Heart right ventricle (tissue), 16 donors: ENCODE results near the gene PSPH. TPM values are rescaled to one million over a fixed set of nuclear protein-coding genes. Genes with fewer than 3 reads are reported as not detected.
"Not testable (repeated sequence)": the region's sequence is repeated elsewhere in the genome, so short reads cannot be mapped to it uniquely, and the experiment has no call there.

Experiments
- ATAC-seq, 8 donors: fragments of 200-7000 bp; cut with Tn5 transposase; one replicate each; pipeline ENCODE4 v1.9.1; 2020; ENCODE audit warnings: mild to moderate bottlenecking in 8 of 8, moderate library complexity in 8 of 8, moderate number of reproducible peaks in 1 of 8
- DNase-seq, 2 donors: peaks; one replicate each; pipeline ENCODE4 v3.0.0-alpha.2; 2020
- H3K27ac ChIP-seq, 10 donors: fragments of 200-600 bp; sonication (generic) in 2 of 10; one replicate each; pipeline versions ENCODE4 v1.5.0 to v1.8.0; 2020 to 2022; ENCODE audit warnings: mild to moderate bottlenecking in 3 of 10
- H3K27me3 ChIP-seq, 7 donors: fragments of 200-600 bp; one replicate each; pipeline ENCODE4 v1.8.0; 2021 to 2022; ENCODE audit warnings: mild to moderate bottlenecking in 2 of 7
- H3K36me3 ChIP-seq, 9 donors: fragments of 200-600 bp; sonication (generic) in 1 of 9; one replicate each; pipeline versions ENCODE4 v1.5.0 to v1.8.0; 2020 to 2022; ENCODE audit warnings: mild to moderate bottlenecking in 2 of 9
- H3K4me1 ChIP-seq, 9 donors: fragments of 200-600 bp; sonication (generic) in 1 of 9; one replicate each; pipeline versions ENCODE4 v1.5.0 to v1.8.0; 2020 to 2022; ENCODE audit warnings: mild to moderate bottlenecking in 4 of 9
- H3K4me3 ChIP-seq, 10 donors: fragments of 200-600 bp; sonication (generic) in 2 of 10; one replicate each; pipeline versions ENCODE4 v1.5.0 to v1.8.0; 2020 to 2022; ENCODE audit warnings: mild to moderate bottlenecking in 7 of 10, moderate library complexity in 2 of 10
- H3K9me3 ChIP-seq, 11 donors: fragments of 200-600 bp in 10 of 11; sonication (generic) in 2 of 11; one replicate each; pipeline versions ENCODE4 v1.5.0 to v1.8.0; 2013 to 2022; ENCODE audit warnings: mild to moderate bottlenecking in 2 of 11, control low read depth in 1 of 11, moderate library complexity in 1 of 11
- CTCF ChIP-seq, 9 donors: fragments of 200-600 bp; sonication (generic) in 2 of 9; IDR thresholded peaks; one replicate each; pipeline versions ENCODE4 v1.5.0 to v1.8.0; 2021 to 2022; ENCODE audit warnings: antibody characterized with exemption in 9 of 9, mild to moderate bottlenecking in 5 of 9, moderate library complexity in 1 of 9
- WGBS, 2 donors: extraction: QIAGEN DNeasy Blood & Tissue Kit; methylation state at CpG; one replicate each; pipeline ENCODE4 v1.1.7; 2013; ENCODE audit warnings: inconsistent platforms in 1 of 2; 5-methylcytosine and 5-hydroxymethylcytosine counted together
- intact Hi-C, 10 donors: fragments of 100-400 bp; cut with DNase I; formaldehyde crosslinking; loops; one replicate each; pipeline versions ENCODE4 v1.11.1 to v1.14.2; 2022
- polyA plus RNA-seq, 2 donors: library from polyadenylated mRNA; stranded (reverse); fragments of 200-250 nt; gene quantifications; one replicate each; pipeline ENCODE4 v1.2.3, GENCODE V29; 2013
- total RNA-seq, 10 donors: library from RNA; stranded (reverse); fragmentation: NEBNext Ultra II Directional in 3 of 10; extraction: Animal tissue kit (Norgen Biotek cat#: 25700) in 3 of 10; gene quantifications; one replicate each; pipeline versions ENCODE4 v1.2.1 to v1.2.4, GENCODE V29; 2021 to 2023
- donor health status: Arrhythmogenic right ventricular cardiomyopathy.
- donor health status: ischemic (EF 13 %, LVEDD 7.1; RV severe dilation, severe dysfunction).
- donor health status: healthy with polysubstance abuse.
- donor health status: DM: no; HTN: yes; CAD: no.
- donor health status: DM: no; HTN: no; CAD: no.
- donor health status: ischemic (EF 25% LVEDD 6.9; RV normal size, moderate dysfunction).
- donor health status: ischemic (EF 25% LVEDD 5.7; RV mildly dilated, moderate dysfunction).
- donor health status: healthy.
- donor health status: DM: yes; HTN: yes; CAD: no.
- donor health status: Ischemic cardiomyopathy.
- donor health status: ischemic (EF 35%, LVEDD 5.7; RV mildly dilated, moderate dysfunction).
- donor health status: nonischemic (EF 11% LVEDD 7.7; RV severe dilation, severe dysfunction).
- donor health status: DM: yes; HTN: yes; CAD: no.
- donor health status: PGD.
- donor health status: ischemic (EF 29% LVEDD 5.4; RV normal size, mild dysfunction).
- donor health status: nonischemic (EF 23%, LVEDD 6.1; RV moderate dilation, normal function).

PSPH gene
- total and polyA plus RNA-seq, 12 donors, result 5.1 to 14.7 (median 9.5) TPM

DNA sequence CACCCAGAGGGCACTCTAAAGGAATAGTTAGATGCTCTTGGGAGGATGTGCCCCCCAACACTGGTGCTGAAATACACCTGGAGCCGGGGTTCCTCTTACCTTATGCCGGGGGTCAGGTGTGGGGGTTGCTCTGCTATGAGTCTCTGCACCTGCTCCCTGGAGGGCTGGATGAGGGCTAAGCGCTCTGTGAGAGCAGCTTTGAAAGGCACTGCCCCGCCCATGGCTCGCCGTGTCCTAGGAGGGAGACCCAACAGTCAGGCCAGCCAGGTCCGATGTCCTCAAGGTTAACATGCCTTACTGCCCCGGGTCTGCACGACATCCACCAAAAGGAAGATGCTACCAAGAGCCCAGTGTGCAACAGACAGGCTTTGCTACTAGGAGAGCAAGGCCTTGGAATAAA, 31.7 kb downstream of the PSPH start:
- H3K27ac ChIP-seq, result no peak overlapping the region
- WGBS, 2 donors, result 69 to 70% methylated on average over 9 of the region's 9 CpGs
- no peak overlapping the region for H3K4me3 ChIP-seq
- no peaks in the 10 kb centered on the region for H3K27me3 ChIP-seq
- H3K36me3 ChIP-seq, result peaks cover 0 to 55% (median 10%) of the 10 kb centered on the region in 9 donors
- DNase-seq, result no peak
- no peak for ATAC-seq
- TF ChIP-seq CTCF (IDR thresholded peaks at IDR 0.05), result no peak
- intact Hi-C loops, result no loop called here
- H3K4me1 ChIP-seq, result peaks cover 0 to 6% (median 0%) of the 10 kb centered on the region in 9 donors
- H3K9me3 ChIP-seq, result no peaks in the 10 kb centered on the region

DNA sequence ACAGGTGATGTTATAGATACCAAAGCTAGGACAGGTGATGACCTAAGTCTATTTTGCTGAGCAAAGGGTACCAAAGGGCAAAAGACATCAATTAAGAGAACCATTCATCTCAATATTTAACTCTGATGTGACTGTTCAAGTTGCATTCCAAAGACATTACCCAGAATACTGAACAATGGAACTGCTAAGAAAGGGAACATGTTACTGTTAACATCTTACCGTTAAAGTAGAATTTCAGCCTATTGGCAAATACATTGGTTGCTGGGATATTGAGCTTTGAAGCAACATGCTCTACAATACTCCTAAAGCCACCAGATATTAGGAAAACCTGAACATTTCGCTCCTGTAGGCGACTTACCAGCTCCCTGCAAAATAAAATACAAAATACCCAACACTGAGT, 34.2 kb downstream of the PSPH start:
- H3K27ac ChIP-seq, H3K4me3 ChIP-seq, intact Hi-C loops, ATAC-seq, H3K27me3 ChIP-seq, DNase-seq, H3K9me3 ChIP-seq, H3K4me1 ChIP-seq: not testable (repeated sequence)
- 90 to 94% methylated on average over 3 of the region's 3 CpGs for WGBS, 2 donors
- peaks cover 0 to 73% (median 10%) of the 10 kb centered on the region in 9 donors for H3K36me3 ChIP-seq

DNA sequence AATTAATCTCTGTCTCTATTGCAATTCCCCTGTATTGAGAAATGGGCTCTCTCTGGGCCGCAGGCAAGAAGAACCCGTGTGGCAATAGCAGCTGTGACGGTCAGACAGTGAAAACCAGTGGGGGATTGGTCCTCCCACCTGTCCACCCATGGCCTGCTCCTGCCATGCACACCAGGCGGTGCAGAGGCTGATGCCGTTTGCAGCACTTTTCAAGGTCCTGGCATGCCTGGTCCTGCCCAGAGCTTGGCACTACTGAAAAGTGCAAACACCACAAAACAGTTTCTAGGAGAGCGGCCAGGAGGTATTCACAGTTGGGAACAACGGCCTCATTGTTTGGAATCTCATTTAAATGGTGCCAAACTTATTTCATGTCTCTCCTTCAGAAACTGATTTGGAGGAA, 41.5 kb downstream of the PSPH start:
- DNase-seq (peak; percentile 14 to 15), ATAC-seq (peak in 7 of 8 donors; percentile 29 to 90 (median 67))
- Histone ChIP-seq H3K4me1 (peaks cover 0 to 9% (median 0%) of the 10 kb centered on the region in 9 donors), H3K9me3 (no peaks in the 10 kb centered on the region), H3K27ac (no peak overlapping the region), H3K27me3 (no peaks in the 10 kb centered on the region), H3K4me3 (no peak overlapping the region), H3K36me3 (peaks cover 0 to 28% (median 7%) of the 10 kb centered on the region in 9 donors)
- 63 to 79% methylated on average over 7 of the region's 7 CpGs for WGBS, 2 donors
- no peak for TF ChIP-seq CTCF (IDR thresholded peaks at IDR 0.05)
- intact Hi-C loops, result loop anchor here in 3 of 10 donors (5.0 to 10.0 kb wide), 2 partner anchors 63 to 65 kb away; no protein-coding TSS in a partner anchor

- no peak for ATAC-seq
- intact Hi-C loops, result loop anchor here in 3 of 10 donors (5.0 to 10.0 kb wide), 2 partner anchors 64 to 67 kb away; no protein-coding TSS in a partner anchor
These were observed 43.4 kb downstream of the PSPH start for GRCh38 chr7:56007891-56008290.

More at GRCh38 chr7:56007891-56008290, 43.4 kb downstream of the PSPH start:
- H3K4me1 ChIP-seq, result peaks cover 0 to 9% (median 0%) of the 10 kb centered on the region in 9 donors
- H3K9me3 ChIP-seq, result no peaks in the 10 kb centered on the region
- DNase-seq, result no peak
- 74 to 81% methylated on average over 9 of the region's 9 CpGs for whole genome bisulfite sequencing, 2 donors
- no peak overlapping the region for H3K27ac ChIP-seq
- no peaks in the 10 kb centered on the region for H3K27me3 ChIP-seq
- TF ChIP-seq CTCF (IDR thresholded peaks at IDR 0.05), result no peak
- no peak overlapping the region for H3K4me3 ChIP-seq
- H3K36me3 ChIP-seq, result peaks cover 0 to 14% (median 0%) of the 10 kb centered on the region in 9 donors
